NT2/D1 (cell line): ENCODE measurements around the gene RNF214.

Experiments used
- SUZ12 ChIP-seq: IDR thresholded peaks from 2 replicates; pipeline ENCODE4 v1.6.1; 2011; ENCODE audit not compliant: insufficient read length, insufficient read depth; ENCODE audit errors: extremely low read depth
- ZNF274 ChIP-seq: IDR thresholded peaks from 2 replicates; pipeline ENCODE4 v1.6.1; 2011; ENCODE audit warnings: mild to moderate bottlenecking, low read depth, low read length

- TF ChIP-seq SUZ12 (no peak), ZNF274 (no peak)
These were observed 13.5 kb upstream of the RNF214 start for GRCh38 chr11:117219001-117219400.
